Purkinje cell (primary cell): ENCODE data around the gene ITFG2. TPM values are rescaled to one million over a fixed set of nuclear protein-coding genes. Genes with fewer than 3 reads are reported as not detected.

ENCODE experiments used
- polyA plus RNA-seq: library from polyadenylated mRNA; unstranded; fragments of >200 nt; fragmentation: Nextera tagmentation; gene quantifications from 2 replicates; pipeline ENCODE4 v1.2.1, GENCODE V29; 2014

The ITFG2 gene
- polyA plus RNA-seq = 12.9 and 21.9 TPM in 2 replicates

GRCh38 chr12:2812290-2813213 lies at the start of gene ITFG2:
Gene ITFG2 (plus strand): TSS chr12:2812668. CDS start chr12:2812761, 93 bp downstream.

GRCh38 chr12:2794736-2795289 lies 17.7 kb upstream of the ITFG2 start, which contains the start of gene FKBP4:
Gene FKBP4 (plus strand): TSS chr12:2794970. CDS start chr12:2795140, 170 bp downstream.

GRCh38 chr12:2834581-2835491 lies 22.4 kb downstream of the ITFG2 start, which contains the start of gene NRIP2:
Gene NRIP2 (minus strand): TSS chr12:2835035. CDS start chr12:2834983, 52 bp downstream.

GRCh38 chr12:2857021-2857431 lies 44.6 kb downstream of the ITFG2 start, which contains the start of gene TEX52:
Gene TEX52 (minus strand): TSS chr12:2857039. CDS start chr12:2857026, 13 bp downstream.

Other genes starting within 250 kb of the ITFG2 start
- 39.6 and 44.3 TPM in 2 replicates for gene FKBP4, start 17.7 kb upstream of the ITFG2 start, polyA plus RNA-seq
- 0.08 and 0.48 TPM in 2 replicates for gene NRIP2, start 22.4 kb downstream of the ITFG2 start, polyA plus RNA-seq
- gene TEX52, start 44.4 kb downstream of the ITFG2 start, polyA plus RNA-seq = not detected in 2 replicates
- not detected in 2 replicates for gene FOXM1, start 64.5 kb downstream of the ITFG2 start, polyA plus RNA-seq
- 14.8 and 17.2 TPM in 2 replicates for gene RHNO1, start 64.6 kb downstream of the ITFG2 start, polyA plus RNA-seq
- gene TULP3, start 78.2 kb downstream of the ITFG2 start, polyA plus RNA-seq = 5.1 and 7.9 TPM in 2 replicates
- gene TEAD4, start 146.7 kb downstream of the ITFG2 start, polyA plus RNA-seq = 0.57 and 1.3 TPM in 2 replicates